ENCODE measurements around the gene P2RX2. TPM values are rescaled to one million over a fixed set of nuclear protein-coding genes. Genes with fewer than 3 reads are reported as not detected.

P2RX2 gene
- total and polyA plus RNA-seq, 2 experiments from 2014 or later, result not detected

- H3K27ac ChIP-seq, result no peak overlapping the region
- H3K36me3 ChIP-seq (replicated peaks; ENCODE audit: insufficient read depth, low read depth), result no peaks in the 10 kb centered on the region
- no peaks in the 10 kb centered on the region for H4K20me1 ChIP-seq (ENCODE audit: insufficient read depth, poor library complexity, severe bottlenecking)
- no peaks in the 10 kb centered on the region for H3K9me2 ChIP-seq (replicated peaks; ENCODE audit: insufficient read depth)
- H3K79me2 ChIP-seq, result no peaks in the 10 kb centered on the region
- no peak overlapping the region for H3K4me3 ChIP-seq
- 97% methylated on average over 6 of the region's 6 CpGs for WGBS (ENCODE audit: low lambda C conversion rate, missing lambda C conversion rate)
- H3K4me1 ChIP-seq (ENCODE audit: insufficient read depth), result no peaks in the 10 kb centered on the region
- DNase-seq (ENCODE audit: low spot score), result no peak
- no peaks in the 10 kb centered on the region for H3K9me3 ChIP-seq (ENCODE audit: low read depth)
- TF ChIP-seq EZH2 (IDR thresholded peaks at IDR 0.05; ENCODE audit: borderline replicate concordance), result no peak
- TF ChIP-seq EZH2phosphoT487 (IDR thresholded peaks at IDR 0.05; ENCODE audit: low read depth, severe bottlenecking, unreplicated experiment), result no peak
- no peak overlapping the region for H2AFZ ChIP-seq
- no peak overlapping the region for H3K4me2 ChIP-seq
- no peaks in the 10 kb centered on the region for H3K27me3 ChIP-seq
Measured at GRCh38 chr12:132665794-132666193, 47.2 kb downstream of the P2RX2 start.

- Histone ChIP-seq H2AFZ (no peak overlapping the region), H3K36me3 (replicated peaks; ENCODE audit: insufficient read depth, low read depth) (no peaks in the 10 kb centered on the region)
- 96% methylated on average over 30 of the region's 30 CpGs for WGBS (ENCODE audit: low lambda C conversion rate, missing lambda C conversion rate)
Measured at GRCh38 chr12:132668191-132669088, 49.9 kb downstream of the P2RX2 start.

GRCh38 chr12:132669166-132669879 is 50.7 kb downstream of the P2RX2 start:
- Histone ChIP-seq H3K27ac (no peak overlapping the region), H4K20me1 (ENCODE audit: insufficient read depth, poor library complexity, severe bottlenecking) (no peaks in the 10 kb centered on the region), H3K4me3 (no peak overlapping the region), H3K36me3 (replicated peaks; ENCODE audit: insufficient read depth, low read depth) (no peaks in the 10 kb centered on the region), H3K9me3 (ENCODE audit: low read depth) (no peaks in the 10 kb centered on the region), H3K4me2 (no peak overlapping the region), H3K27me3 (no peaks in the 10 kb centered on the region), H3K9me2 (replicated peaks; ENCODE audit: insufficient read depth) (no peaks in the 10 kb centered on the region), H3K79me2 (no peaks in the 10 kb centered on the region), H3K4me1 (ENCODE audit: insufficient read depth) (no peaks in the 10 kb centered on the region), H2AFZ (no peak overlapping the region)
- no peak for DNase-seq (ENCODE audit: low spot score)
- TF ChIP-seq CTCF (IDR thresholded peaks at IDR 0.05; ENCODE audit: poor library complexity) (no peak), EZH2 (IDR thresholded peaks at IDR 0.05; ENCODE audit: borderline replicate concordance) (no peak), EZH2phosphoT487 (IDR thresholded peaks at IDR 0.05; ENCODE audit: low read depth, severe bottlenecking, unreplicated experiment) (no peak)
- WGBS (ENCODE audit: low lambda C conversion rate, missing lambda C conversion rate), result 94% methylated on average over 16 of the region's 17 CpGs

More at GRCh38 chr12:132668191-132669088, 49.9 kb downstream of the P2RX2 start:
- H3K9me3 ChIP-seq (ENCODE audit: low read depth), result no peaks in the 10 kb centered on the region
- H3K27ac ChIP-seq, result no peak overlapping the region
- H4K20me1 ChIP-seq (ENCODE audit: insufficient read depth, poor library complexity, severe bottlenecking), result no peaks in the 10 kb centered on the region
- no peak overlapping the region for H3K4me3 ChIP-seq
- no peaks in the 10 kb centered on the region for H3K79me2 ChIP-seq
- DNase-seq (ENCODE audit: low spot score), result no peak
- H3K9me2 ChIP-seq (replicated peaks; ENCODE audit: insufficient read depth), result no peaks in the 10 kb centered on the region
- H3K4me2 ChIP-seq, result no peak overlapping the region
- H3K27me3 ChIP-seq, result no peaks in the 10 kb centered on the region
- H3K4me1 ChIP-seq (ENCODE audit: insufficient read depth), result no peaks in the 10 kb centered on the region
- TF ChIP-seq EZH2 (IDR thresholded peaks at IDR 0.05; ENCODE audit: borderline replicate concordance) (no peak), EZH2phosphoT487 (IDR thresholded peaks at IDR 0.05; ENCODE audit: low read depth, severe bottlenecking, unreplicated experiment) (no peak), CTCF (IDR thresholded peaks at IDR 0.05; ENCODE audit: poor library complexity) (no peak)

Small RNA genes within 50 kb of the gene (microRNA-seq; reads per million reads assigned to microRNA genes)
- gene MIR6763, result 3.1 reads per million

Small RNA genes within 50 kb of the gene (small RNA-seq; reads per million reads assigned to genes)
- gene MIR6763, result not detected

Other genes starting within 250 kb of the P2RX2 start
- gene FBRSL1, start 128.6 kb upstream of the P2RX2 start, total RNA-seq, result 5.8 and 18.5 TPM in 2 replicates
- gene FBRSL1, start 128.6 kb upstream of the P2RX2 start, polyA plus RNA-seq, result 61.1 and 69.1 TPM in 2 replicates
- not detected in 2 replicates for gene LRCOL1, start 8.2 kb upstream of the P2RX2 start, total RNA-seq
- 0.28 TPM in 1 of 2 replicates, not detected in the other for gene LRCOL1, start 8.2 kb upstream of the P2RX2 start, polyA plus RNA-seq
- 16.9 and 34.2 TPM in 2 replicates for gene POLE, start 68.6 kb downstream of the P2RX2 start, total RNA-seq
- 26.6 and 44.6 TPM in 2 replicates for gene POLE, start 68.6 kb downstream of the P2RX2 start, polyA plus RNA-seq
- gene PXMP2, start 68.8 kb downstream of the P2RX2 start, total RNA-seq, result 61.8 and 67.3 TPM in 2 replicates
- gene PXMP2, start 68.8 kb downstream of the P2RX2 start, polyA plus RNA-seq, result 76.1 and 82.7 TPM in 2 replicates
- gene PGAM5, start 92.1 kb downstream of the P2RX2 start, total RNA-seq, result 19.7 and 27.2 TPM in 2 replicates
- gene PGAM5, start 92.1 kb downstream of the P2RX2 start, polyA plus RNA-seq, result 17.6 and 21.5 TPM in 2 replicates
- gene ANKLE2, start 143.1 kb downstream of the P2RX2 start, total RNA-seq, result 54.4 and 70.3 TPM in 2 replicates
- gene ANKLE2, start 143.1 kb downstream of the P2RX2 start, polyA plus RNA-seq, result 45.3 and 52.5 TPM in 2 replicates
- 67.6 and 75.1 TPM in 2 replicates for gene GOLGA3, start 210.1 kb downstream of the P2RX2 start, total RNA-seq
- gene GOLGA3, start 210.1 kb downstream of the P2RX2 start, polyA plus RNA-seq, result 26.2 and 34.1 TPM in 2 replicates

All from hepatocyte (in vitro differentiated cells).